Panc1 (cell line): ENCODE data around the gene LRR1. TPM values are rescaled to one million over a fixed set of nuclear protein-coding genes. Genes with fewer than 3 reads are reported as not detected.

Source experiments
- ATAC-seq: fragments of 200-7000 bp; cut with Tn5 transposase; 2 replicates; pipeline ENCODE4 v1.9.1; 2020; ENCODE audit warnings: mild to moderate bottlenecking, moderate library complexity
- BruUV-seq: library from RNA; stranded (reverse); fragments of 400-500 nt; replicated peaks from 2 replicates; lab custom pipeline; 2021; lab: Mats Ljungman, UMichigan
- CTCF ChIA-PET: fragments of 300-600 bp; sonication (Branson Sonifier 250); formaldehyde crosslinking; loops from one replicate; lab custom pipeline; 2022; ENCODE audit warnings: antibody characterized with exemption; lab: Charles Lee
- POLR2A ChIA-PET: fragments of 300-600 bp; sonication (Branson Sonifier 250); formaldehyde crosslinking; loops from one replicate; lab custom pipeline; 2022; ENCODE audit warnings: antibody characterized with exemption; lab: Charles Lee
- DNase-seq: peaks from one replicate; pipeline ENCODE4 v3.0.0-alpha.2; 2010; ENCODE audit warnings: low read depth, low spot score
- H3K27ac ChIP-seq: 2 replicates; pipeline ENCODE4 v1.5.1; 2011; ENCODE audit warnings: mild to moderate bottlenecking, low read length, inconsistent platforms
- H3K27me3 ChIP-seq: fragments of 200-500 bp; sonication (Bioruptor generic); 2 replicates; pipeline ENCODE4 v1.6.0; 2014; ENCODE audit warnings: low read length, inconsistent platforms; ENCODE audit not compliant: control insufficient read depth, insufficient read depth
- H3K36me3 ChIP-seq: fragments of 200-500 bp; sonication (Bioruptor generic); 2 replicates; pipeline ENCODE4 v1.5.1; 2014; ENCODE audit warnings: inconsistent platforms, mild to moderate bottlenecking, low read length, moderate library complexity; ENCODE audit not compliant: control insufficient read depth, insufficient read depth
- H3K4me1 ChIP-seq: 2 replicates; pipeline ENCODE4 v1.5.1; 2011; ENCODE audit warnings: inconsistent platforms, mild to moderate bottlenecking, low read length, moderate library complexity; ENCODE audit not compliant: control insufficient read depth, insufficient read depth
- H3K4me3 ChIP-seq, 2 experiments: 2 replicates each; pipeline ENCODE4 v1.5.1; 2011 to 2012; ENCODE audit warnings: low read depth in 2 of 2, low read length in 2 of 2, mild to moderate bottlenecking in 2 of 2, inconsistent platforms in 1 of 2, moderate library complexity in 1 of 2
- H3K9me3 ChIP-seq: fragments of 200-500 bp; sonication (Bioruptor generic); 2 replicates; pipeline ENCODE4 v1.5.1; 2014; ENCODE audit warnings: low read depth, mild to moderate bottlenecking, inconsistent platforms, low read length, moderate library complexity; ENCODE audit not compliant: control insufficient read depth, insufficient read depth
- CTCF ChIP-seq: fragments of 450-650 bp; IDR thresholded peaks from 2 replicates; pipeline ENCODE4 v1.5.1; 2017; ENCODE audit warnings: mild to moderate bottlenecking
- POLR2AphosphoS5 ChIP-seq: IDR thresholded peaks from 2 replicates; pipeline ENCODE4 v1.6.1; 2012; ENCODE audit warnings: mild to moderate bottlenecking, low read depth, low read length, moderate library complexity
- REST ChIP-seq, 2 experiments: IDR thresholded peaks; 2 replicates each; pipeline ENCODE4 v1.6.1; 2011 to 2012; ENCODE audit warnings: low read depth in 2 of 2, control low read depth in 1 of 2, low read length in 1 of 2, mild to moderate bottlenecking in 1 of 2, moderate library complexity in 1 of 2; ENCODE audit not compliant: insufficient read depth in 1 of 2
- SIN3A ChIP-seq: IDR thresholded peaks from 2 replicates; pipeline ENCODE4 v1.6.1; 2012; ENCODE audit warnings: low read depth, mild to moderate bottlenecking, low read length, moderate library complexity, borderline replicate concordance; ENCODE audit not compliant: insufficient read depth
- TCF7L2 ChIP-seq: IDR thresholded peaks from 2 replicates; pipeline ENCODE4 v1.6.1; 2011; ENCODE audit warnings: mild to moderate bottlenecking, low read depth, low read length, inconsistent platforms
- in situ Hi-C: cut with HindIII; loops from 2 replicates; pipeline ENCODE4 v1.10.0; 2016; ENCODE audit warnings: low sequenced_read_pairs, low pct_unique_long_range_greater_than_20kb
- intact Hi-C: fragments of 100-400 bp; cut with micrococcal nuclease; formaldehyde crosslinking; loops from one replicate; pipeline ENCODE4 v1.10.0; 2022; ENCODE audit not compliant: unreplicated experiment
- total RNA-seq: library from RNA; stranded (reverse); gene quantifications from one replicate; pipeline ENCODE4 v1.2.1, GENCODE V29; 2021; ENCODE audit not compliant: unreplicated experiment

LRR1 gene
- total RNA-seq, 1 experiment from 2014 or later, result 23.3 TPM

GRCh38 chr14:49559979-49560768 lies 38.6 kb upstream of the LRR1 start:
- no peaks in the 10 kb centered on the region for H3K36me3 ChIP-seq
- in situ Hi-C loops (no loop called here), intact Hi-C loops (no loop called here)
- no peaks in the 10 kb centered on the region for H3K27me3 ChIP-seq
- H3K27ac ChIP-seq, result no peak overlapping the region
- TF ChIP-seq REST (IDR thresholded peaks at IDR 0.05; ENCODE audit: insufficient read depth in 1 of 2, low read depth in 2 of 2, low read length in 1 of 2) (no peak), CTCF (no peak), SIN3A (no peak), TCF7L2 (no peak), POLR2AphosphoS5 (no peak)
- ChIA-PET CTCF (no interaction called here), POLR2A (no interaction called here)
- BruUV-seq, result no TSS peak
- H3K4me3 ChIP-seq, result no peak overlapping the region
- no peaks in the 10 kb centered on the region for H3K4me1 ChIP-seq
- ATAC-seq, result no peak
- H3K9me3 ChIP-seq, result no peaks in the 10 kb centered on the region
- DNase-seq, result no peak

- H3K27ac ChIP-seq, result no peak overlapping the region
- no peaks in the 10 kb centered on the region for H3K36me3 ChIP-seq
- no peak for TF ChIP-seq TCF7L2
- no peak for TF ChIP-seq POLR2AphosphoS5
- TF ChIP-seq CTCF, result no peak
- TF ChIP-seq SIN3A, result no peak
- no peak for TF ChIP-seq REST (IDR thresholded peaks at IDR 0.05; ENCODE audit: insufficient read depth in 1 of 2, low read depth in 2 of 2, low read length in 1 of 2)
- no peaks in the 10 kb centered on the region for H3K27me3 ChIP-seq
- H3K4me3 ChIP-seq, result no peak overlapping the region
- BruUV-seq, result no TSS peak
- DNase-seq, result no peak
- H3K4me1 ChIP-seq, result no peaks in the 10 kb centered on the region
- POLR2A ChIA-PET, result no interaction called here
- in situ Hi-C loops (no loop called here), intact Hi-C loops (no loop called here)
- H3K9me3 ChIP-seq, result no peaks in the 10 kb centered on the region
- ATAC-seq, result no peak
- CTCF ChIA-PET, result no interaction called here
These were observed 32.0 kb upstream of the LRR1 start for GRCh38 chr14:49566714-49567113.
